22Rv1 (cell line): ENCODE results near the gene VWA1.
"Not testable (repeated sequence)": the region's sequence is repeated elsewhere in the genome, so short reads cannot be mapped to it uniquely, and the experiment has no call there.

ENCODE experiments used
- H3K27ac ChIP-seq: fragments of 450-650 bp; 2 replicates; pipeline ENCODE4 v1.5.1; 2017
- ZFX ChIP-seq: fragments of 450-650 bp; IDR thresholded peaks from 2 replicates; pipeline ENCODE4 v1.6.1; 2017; ENCODE audit warnings: antibody characterized with exemption, borderline replicate concordance
- TF ChIP-seq, protein P1 (sequence below): fragments of 450-650 bp; IDR thresholded peaks from 2 replicates; pipeline ENCODE4 v1.5.1; 2017; ENCODE audit warnings: mild to moderate bottlenecking

Gene VWA1

DNA sequence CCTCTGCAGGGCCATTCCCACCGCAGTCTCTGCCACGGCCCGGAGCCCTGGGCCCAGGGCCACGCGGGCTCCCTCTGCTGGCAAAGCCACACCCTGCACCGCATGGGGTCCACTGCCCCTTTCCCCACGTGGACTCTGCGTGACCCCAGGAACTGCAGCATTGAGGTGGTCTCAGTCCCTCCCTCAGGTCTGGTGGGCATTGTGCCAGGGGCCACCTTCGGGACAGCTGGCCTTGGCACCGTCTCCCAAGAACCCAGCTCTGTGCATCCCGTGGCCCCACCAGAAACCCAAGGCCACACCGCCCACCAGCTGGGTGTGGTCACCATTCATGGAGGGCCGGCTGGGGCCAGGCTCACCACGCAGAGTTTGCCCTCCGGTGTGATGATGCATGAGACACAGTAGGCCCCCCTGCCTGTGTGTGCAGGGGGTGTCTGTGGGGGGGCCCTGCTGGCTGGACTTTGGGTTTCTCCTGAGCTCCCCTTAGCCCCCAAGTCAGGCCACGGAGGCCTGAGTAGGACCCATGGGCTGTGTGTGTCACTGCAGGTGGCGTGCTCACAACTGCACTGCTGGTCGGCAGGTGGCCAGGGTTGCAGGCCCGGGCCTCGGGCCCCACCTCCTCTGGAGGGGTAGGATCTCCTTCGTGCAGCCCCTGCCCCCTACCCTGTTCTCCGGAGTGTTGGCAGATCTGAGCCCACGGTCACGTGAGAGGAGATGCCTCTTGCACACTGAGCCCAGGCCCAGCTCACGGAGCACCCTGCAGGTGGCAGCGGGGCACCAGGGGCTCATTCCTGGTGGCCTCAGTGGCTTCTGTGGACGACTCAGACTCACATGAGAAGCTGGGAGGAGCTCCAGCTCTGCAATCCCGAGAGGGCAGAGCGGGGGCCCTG is 5.8 kb downstream of the VWA1 start:
- H3K27ac ChIP-seq: no peak overlapping the region
- no peak for TF ChIP-seq ZFX
- TF ChIP-seq, protein P1, sequence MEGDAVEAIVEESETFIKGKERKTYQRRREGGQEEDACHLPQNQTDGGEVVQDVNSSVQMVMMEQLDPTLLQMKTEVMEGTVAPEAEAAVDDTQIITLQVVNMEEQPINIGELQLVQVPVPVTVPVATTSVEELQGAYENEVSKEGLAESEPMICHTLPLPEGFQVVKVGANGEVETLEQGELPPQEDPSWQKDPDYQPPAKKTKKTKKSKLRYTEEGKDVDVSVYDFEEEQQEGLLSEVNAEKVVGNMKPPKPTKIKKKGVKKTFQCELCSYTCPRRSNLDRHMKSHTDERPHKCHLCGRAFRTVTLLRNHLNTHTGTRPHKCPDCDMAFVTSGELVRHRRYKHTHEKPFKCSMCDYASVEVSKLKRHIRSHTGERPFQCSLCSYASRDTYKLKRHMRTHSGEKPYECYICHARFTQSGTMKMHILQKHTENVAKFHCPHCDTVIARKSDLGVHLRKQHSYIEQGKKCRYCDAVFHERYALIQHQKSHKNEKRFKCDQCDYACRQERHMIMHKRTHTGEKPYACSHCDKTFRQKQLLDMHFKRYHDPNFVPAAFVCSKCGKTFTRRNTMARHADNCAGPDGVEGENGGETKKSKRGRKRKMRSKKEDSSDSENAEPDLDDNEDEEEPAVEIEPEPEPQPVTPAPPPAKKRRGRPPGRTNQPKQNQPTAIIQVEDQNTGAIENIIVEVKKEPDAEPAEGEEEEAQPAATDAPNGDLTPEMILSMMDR: peak; percentile 99

DNA sequence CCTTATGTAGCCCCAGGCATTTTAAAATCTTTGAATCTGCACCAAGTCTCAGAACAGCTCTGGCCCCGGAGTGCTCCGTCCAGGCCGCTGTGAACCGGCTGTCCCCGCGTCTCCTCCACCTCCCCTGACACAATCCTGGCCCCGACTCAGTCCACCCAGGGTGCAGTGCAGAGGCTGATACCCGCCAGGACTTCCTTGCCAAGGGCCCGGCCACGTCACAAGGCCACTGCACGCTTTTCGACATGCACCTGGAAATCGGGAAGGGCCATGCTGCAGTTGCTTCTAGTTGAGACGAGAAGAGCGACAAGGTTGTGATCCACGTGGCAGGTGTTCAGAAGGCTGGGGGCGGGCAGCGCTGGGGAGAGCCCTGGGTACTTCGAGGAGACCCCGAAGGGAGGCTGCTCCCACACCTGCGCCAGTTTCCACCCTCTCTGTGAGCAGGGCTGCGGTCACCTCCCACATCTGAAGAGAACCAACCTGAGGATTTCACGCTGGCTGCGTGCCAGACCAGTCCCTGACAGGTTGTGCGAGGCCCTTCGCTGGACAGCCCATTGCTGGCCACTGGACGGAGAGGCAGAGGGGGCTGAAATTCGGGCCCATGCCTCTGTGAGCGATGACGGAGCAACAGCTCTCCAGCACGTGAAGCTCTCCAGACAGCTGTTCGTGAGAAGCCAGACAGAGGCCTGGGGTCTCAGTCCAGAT is 6.7 kb downstream of the VWA1 start:
- no peak overlapping the region for H3K27ac ChIP-seq
- TF ChIP-seq, protein P1: no peak
- TF ChIP-seq ZFX: no peak

DNA sequence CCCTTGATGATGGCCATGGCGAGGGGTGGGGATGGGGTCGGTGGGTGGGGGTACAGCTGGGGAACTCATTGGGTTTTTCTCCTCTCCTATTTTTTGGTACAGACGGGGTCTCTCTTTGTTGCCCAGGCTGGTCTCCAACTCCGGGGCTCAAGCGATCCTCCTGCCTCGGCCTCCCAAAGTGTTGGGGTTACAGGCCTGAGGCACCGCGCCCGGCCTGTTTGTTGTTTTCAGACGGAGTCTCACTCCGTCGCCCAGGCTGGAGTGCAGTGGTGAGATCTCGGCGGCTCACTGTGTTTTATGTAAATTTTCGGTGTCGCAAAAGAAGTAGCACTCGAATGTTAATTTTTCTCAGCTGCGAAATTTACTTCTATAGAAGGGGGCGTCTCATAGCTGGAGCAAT is 11.1 kb downstream of the VWA1 start:
- H3K27ac ChIP-seq: not testable (repeated sequence)

DNA sequence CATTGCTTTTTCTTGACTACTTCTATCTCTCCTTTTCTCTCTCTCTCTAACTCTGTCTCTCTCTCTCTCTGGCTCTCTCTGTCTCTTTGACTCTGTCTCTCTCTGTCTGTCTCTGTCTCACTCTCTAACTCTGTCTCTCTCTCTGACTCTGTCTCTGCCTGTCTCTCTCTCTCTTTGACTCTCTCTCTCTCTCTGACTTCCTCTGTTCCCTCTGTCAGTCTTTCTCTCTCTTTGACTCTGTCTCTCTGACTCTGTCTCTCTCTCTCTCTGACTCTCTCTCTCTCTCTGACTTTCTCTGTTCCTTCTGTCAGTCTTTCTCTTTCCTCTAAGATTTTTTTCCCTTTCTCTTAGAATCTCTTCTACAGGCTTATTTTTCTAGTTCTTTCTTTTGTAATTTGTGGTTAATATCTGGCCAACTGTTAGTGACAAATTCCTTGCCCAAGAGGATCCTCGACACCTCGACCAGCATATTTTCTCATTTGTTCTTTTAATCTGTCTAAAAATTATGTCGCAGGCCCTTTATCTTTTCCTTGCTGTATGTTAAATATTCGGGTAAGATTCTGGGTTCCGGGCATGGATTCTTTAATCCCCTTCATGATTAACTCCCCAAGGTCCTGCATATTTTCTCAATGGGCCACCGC is 13.7 kb downstream of the VWA1 start, which contains the start of gene ATAD3C:
Gene ATAD3C, plus strand, starts transcription at position 591 of the 641 bp plus-strand sequence. CDS start 995 bp downstream, outside the sequence.
- H3K27ac ChIP-seq: no peak within 1 kb of the TSS
- TF ChIP-seq, protein P1: no peak
- TF ChIP-seq ZFX: no peak

DNA sequence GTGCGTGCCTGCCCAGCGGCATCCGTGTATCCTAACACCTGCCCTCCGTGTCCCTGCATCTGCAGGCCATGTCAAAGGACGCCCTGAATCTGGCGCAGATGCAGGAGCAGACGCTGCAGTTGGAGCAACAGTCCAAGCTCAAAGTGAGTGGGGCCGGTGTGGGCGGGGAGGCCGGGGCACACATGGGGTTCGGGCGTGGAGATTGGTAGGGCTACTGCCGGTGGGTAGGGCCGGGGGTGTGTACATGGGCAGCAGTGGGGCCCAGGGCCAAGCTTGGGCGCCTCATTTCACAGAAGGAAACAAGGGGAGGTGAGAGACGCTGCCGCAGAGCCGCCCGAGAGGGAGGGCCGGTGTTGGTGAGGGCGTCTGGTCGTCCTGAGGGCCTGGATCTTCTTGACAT is 15.1 kb downstream of the VWA1 start:
- not testable (repeated sequence) for H3K27ac ChIP-seq

DNA sequence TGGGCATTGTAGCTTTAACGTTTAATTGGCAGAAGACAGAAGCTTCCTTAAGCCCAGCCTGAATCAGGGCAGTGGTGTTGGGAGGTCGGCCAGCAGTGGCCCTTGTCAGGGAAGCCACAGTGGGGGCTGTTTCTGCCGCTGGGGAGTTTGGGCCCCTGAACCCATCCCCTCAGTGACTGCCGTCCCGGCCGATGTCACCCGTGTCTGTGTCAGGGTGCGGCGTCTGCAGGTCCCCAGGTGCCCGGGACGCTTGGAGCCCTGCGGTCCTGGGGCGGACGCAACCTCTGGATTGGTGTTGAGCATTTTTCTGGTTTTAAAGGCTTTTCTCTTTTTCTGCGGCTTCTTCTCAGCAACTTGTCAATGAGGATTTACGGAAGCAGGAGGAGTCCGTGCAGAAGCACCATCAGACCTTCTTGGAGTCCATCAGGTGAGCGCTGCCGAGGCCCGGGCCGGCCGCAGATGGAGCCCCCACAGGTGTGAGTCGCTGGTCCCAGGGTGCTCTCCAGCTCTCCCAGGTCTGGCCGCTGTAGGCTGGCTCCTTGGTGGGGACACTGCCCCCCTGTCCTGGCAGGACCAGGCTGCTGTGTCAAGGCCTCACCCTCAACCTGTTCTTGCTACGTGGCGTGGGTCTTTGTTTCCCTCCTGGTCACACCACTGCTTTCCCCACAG is 16.3 kb downstream of the VWA1 start:
- TF ChIP-seq, protein P1: no peak
- TF ChIP-seq ZFX: no peak
- H3K27ac ChIP-seq: no peak overlapping the region

DNA sequence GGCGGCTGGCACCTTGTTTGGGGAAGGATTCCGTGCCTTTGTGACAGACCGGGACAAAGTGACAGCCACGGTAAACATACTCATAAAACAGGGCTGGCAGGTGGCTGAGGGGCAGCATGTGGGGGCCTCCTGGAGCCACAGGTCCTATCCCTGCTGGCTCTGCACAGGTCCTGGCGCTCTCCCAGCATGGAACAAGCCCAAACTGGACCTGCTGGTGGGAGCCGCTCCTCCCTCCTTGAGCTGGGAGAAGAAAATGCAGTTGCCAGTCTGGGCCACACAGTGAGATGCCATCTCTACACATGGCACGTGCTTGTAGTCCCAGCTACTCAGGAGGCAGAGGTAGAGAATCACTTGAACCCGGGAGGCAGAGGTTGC is 16.9 kb downstream of the VWA1 start:
- not testable (repeated sequence) for H3K27ac ChIP-seq

DNA sequence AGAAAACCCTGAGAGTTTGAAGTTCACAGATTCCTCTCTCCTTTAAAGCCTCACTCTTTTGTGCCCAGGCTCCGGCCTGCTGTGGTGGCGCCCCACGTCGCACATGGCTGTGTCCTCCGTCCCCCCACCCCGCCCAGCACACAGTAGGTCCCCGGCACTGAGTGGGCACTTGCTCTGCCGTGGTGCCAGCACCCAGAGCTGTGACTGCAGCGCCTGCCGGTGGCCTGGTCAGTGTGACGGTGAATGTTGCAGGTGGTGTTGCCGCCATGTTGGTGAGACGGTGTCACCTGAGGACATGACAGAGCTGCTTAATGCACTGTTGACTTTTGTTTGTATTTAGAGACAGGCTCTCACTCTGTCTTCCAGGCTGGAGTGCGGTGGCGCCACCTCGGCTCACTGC is 17.4 kb downstream of the VWA1 start:
- TF ChIP-seq, protein P1: no peak
- TF ChIP-seq ZFX: no peak
- H3K27ac ChIP-seq: no peak overlapping the region

DNA sequence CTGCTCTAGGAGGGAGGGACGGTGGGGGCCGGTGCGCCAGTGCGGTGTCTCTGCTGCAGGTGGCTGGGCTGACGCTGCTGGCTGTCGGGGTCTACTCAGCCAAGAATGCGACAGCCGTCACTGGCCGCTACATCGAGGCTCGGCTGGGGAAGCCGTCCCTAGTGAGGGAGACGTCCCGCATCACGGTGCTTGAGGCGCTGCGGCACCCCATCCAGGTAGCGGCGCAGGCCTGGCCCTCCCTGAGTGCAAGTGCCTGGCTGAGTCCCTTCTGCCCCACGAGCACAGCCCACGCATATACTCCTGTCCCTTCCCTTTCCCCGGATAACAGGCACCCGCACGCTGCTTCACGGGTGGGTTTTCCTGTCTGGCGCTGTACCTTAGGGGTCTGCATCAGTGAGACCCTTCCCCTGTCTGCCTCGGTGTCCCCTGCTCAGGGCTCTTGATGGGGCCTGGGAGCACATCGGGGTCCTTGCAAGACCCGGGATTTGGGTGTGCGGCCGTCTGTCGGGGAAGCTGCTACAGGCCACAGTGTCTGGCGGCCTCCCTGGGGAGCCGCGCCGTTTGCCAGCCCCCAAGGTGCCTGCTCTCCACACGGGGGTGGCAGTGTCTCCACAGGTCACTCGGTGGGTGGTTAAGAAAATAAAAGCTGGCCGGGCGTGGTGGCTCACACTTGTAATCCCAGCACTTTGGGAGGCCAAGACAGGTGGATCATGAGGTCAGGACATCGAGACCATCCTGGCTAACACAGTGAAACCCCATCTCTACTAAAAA is 19.0 kb downstream of the VWA1 start:
- H3K27ac ChIP-seq: not testable (repeated sequence)
